GM12874 (cell line): Measurements from ENCODE around the gene IRAK1.

Experiments used
- TF ChIP-seq, protein P1 (sequence below): IDR thresholded peaks from 2 replicates; pipeline ENCODE4 v1.5.1; 2011; ENCODE audit warnings: low read depth, mild to moderate bottlenecking, control low read depth, low read length, moderate library complexity; ENCODE audit not compliant: insufficient read depth

The IRAK1 gene

DNA sequence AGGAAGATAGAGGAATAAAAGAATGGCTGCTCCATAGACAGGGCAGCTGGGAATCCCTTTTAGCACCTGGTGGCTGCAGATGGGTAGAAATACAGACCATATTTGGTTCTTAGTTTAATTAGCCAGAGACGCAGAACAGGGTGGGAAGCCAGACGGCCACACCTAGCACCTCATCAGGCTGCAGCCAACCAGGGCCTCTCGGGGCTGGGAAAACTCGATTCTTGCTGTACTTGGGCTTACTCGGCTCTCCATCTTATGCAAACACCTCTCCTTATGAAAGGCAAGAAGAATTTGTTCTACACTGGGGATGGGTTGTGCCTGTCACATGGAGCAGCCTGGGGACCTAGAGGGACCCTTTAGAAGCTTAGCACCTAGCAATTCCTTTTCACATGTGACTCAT lies 19.7 kb downstream of the IRAK1 start:
- TF ChIP-seq, protein P1, sequence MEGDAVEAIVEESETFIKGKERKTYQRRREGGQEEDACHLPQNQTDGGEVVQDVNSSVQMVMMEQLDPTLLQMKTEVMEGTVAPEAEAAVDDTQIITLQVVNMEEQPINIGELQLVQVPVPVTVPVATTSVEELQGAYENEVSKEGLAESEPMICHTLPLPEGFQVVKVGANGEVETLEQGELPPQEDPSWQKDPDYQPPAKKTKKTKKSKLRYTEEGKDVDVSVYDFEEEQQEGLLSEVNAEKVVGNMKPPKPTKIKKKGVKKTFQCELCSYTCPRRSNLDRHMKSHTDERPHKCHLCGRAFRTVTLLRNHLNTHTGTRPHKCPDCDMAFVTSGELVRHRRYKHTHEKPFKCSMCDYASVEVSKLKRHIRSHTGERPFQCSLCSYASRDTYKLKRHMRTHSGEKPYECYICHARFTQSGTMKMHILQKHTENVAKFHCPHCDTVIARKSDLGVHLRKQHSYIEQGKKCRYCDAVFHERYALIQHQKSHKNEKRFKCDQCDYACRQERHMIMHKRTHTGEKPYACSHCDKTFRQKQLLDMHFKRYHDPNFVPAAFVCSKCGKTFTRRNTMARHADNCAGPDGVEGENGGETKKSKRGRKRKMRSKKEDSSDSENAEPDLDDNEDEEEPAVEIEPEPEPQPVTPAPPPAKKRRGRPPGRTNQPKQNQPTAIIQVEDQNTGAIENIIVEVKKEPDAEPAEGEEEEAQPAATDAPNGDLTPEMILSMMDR = no peak

DNA sequence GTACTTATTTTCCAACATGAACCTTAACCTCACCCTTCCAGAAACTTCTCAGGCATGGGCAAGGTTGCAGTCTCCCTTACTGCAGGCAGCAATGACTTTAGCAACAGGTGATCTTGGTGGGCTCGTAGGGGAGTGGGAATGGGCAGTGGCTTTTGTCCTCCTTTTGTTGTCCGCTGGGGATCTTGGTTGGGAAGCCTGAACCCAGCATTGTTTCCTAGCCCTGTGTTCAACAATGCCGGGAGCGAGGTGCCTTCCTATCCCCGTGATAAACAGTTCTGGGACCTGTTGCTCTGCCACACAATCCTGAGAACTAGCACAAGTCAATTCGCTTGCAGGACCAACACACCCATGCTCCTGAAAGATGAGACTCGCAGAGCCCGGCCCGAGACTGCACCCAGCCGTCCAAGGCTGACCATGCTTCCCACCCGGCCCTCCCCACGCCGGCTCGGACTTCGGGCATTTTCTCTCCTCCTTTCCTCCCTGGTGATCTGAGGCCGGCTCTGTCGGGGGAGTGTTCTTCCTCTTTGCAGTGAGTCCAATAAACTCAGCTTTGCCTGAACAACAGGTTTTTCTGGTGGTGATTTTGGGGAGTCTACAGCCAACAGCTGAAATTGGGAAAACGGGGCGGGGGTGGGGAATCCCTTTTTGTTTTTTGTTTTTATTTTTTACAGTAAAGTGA lies 20.2 kb downstream of the IRAK1 start:
- TF ChIP-seq, protein P1 = no peak

DNA sequence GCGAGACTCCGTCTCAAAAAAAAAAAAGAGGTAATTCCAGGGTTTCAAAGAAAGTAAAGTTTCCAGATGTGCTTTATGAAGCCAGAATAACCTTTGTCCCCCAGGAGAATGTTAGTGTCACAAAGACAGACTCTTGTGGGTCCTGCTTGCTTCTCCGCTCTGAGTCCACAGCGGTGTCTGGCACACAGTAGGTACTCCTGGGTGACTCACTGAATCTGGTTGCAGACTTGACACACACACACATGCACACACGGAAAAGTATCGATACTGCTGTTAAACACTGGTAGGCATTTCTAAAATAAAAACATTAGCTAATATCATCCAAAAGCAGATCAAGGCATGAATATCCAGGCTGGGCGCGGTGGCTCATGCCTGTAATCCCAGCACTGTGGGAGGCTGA lies 24.2 kb downstream of the IRAK1 start:
- TF ChIP-seq, protein P1 = no peak

DNA sequence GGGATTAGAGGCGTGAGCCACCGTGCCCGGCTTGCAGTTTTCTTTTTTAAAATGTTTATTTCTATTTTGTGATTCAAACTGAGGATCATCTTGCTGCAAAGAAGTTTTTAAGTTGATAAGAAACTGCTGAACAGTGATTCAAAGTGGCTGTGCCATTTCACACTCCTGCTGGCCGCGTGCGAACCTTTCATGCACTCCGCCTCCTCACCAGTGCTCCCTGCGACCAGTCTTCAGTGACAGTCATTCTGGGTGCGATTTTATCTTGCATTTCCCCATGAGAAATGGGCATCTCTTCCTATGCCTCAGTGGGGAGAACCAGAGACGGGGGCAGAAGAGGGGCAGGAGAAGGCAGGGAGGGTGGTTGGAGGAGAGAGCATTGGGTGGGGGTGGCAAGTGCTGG lies 25.7 kb downstream of the IRAK1 start:
- TF ChIP-seq, protein P1 = no peak

DNA sequence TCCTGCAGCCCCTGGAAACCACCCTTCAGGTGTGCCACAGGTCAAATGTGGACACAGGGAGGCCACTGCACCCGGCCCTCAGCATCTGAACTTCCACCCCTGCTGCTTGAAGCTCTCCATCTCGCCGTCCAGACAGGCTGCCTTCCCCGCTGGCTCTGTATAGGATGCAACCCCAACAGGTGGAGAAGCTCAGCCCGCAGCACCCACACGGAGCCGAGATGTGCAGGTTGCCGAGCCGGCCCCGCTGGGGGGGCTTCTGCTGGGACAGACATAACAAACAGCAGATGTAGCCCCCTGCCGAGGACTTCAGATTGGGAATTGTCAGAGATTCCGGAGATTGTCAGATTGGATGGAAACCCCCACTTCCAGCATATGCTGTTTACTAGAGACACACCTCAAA lies 26.6 kb downstream of the IRAK1 start:
- TF ChIP-seq, protein P1 = no peak

DNA sequence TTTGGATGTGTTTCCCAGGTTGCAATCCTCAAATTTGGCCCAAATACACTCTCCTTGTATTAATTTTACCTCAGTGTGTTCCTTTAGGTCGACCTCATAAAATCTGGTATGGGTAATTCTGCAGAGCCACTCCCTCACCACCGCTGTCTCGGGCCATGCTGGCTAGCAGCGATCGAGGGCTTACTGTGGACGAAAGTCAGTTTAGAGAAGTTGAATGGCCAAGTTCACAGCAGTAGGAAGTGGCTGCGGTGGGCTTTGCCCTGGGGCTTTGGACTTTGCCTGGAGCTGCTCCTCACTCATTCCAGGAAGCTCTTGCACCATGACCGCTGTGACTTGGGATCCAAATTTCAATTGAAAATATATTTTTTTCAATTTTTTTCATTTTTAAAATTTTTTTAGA lies 27.5 kb downstream of the IRAK1 start:
- TF ChIP-seq, protein P1 = no peak

DNA sequence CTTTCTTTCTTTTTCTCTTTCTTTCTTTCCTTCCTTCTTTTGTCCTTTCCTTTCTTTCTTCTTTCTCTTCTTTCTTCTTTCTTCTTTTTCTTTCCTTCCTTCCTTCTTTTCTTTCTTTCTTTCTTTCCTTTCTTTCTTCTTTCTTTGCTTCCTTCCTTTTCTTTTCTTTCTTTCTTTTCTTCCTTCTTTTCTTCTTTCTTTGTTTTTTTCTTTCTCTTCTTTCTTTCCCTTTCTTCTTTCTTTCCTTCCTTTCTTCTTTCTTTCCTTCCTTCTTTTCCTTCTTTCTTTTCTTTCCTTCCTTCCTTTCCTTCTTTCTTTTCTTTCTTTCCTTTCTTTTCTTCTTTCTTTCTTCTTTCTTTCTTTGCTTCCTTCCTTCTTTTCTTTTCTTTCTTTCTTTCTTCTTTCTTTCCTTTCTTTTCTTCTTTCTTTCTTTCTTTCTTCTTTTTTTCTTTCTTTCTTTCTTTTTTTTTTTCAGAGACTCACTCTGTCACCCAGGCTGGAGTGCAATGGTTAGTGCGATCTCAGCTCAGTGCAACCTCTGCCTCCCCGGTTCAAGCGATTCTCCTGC lies 28.6 kb downstream of the IRAK1 start:
- TF ChIP-seq, protein P1 = no peak
